ENCODE data around the gene PLAAT3.
"Not testable (repeated sequence)": the region's sequence is repeated elsewhere in the genome, so short reads cannot be mapped to it uniquely, and the experiment has no call there.

PLAAT3 gene

DNA sequence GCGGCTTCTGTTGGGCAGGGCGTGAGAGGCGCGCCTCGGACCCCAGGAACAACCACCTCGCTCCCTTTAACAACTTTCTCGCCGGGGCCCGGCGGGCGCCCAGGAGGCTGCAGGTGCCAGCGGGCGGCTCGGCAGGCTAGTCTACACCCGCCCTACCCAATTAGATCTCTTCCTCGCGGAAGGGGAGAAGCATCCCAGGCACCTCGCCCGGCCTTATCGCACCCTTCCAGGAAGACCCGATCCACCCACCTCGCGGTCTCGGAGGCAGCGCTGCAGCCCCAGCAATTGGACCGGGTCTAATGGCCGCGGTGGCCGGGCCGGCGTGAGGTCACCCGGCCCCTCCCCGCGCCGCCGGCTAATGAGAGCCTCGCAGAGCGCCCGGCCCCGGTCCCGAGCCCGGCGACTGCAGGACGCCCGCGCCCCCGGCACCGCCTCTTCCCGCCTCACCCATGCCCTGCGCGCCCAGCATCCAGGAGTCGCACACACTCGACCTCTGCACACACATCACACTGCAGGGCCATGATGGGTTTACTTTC is at the start of gene PLAAT3:
PLAAT3 (minus strand) TSS at position 298 of the 536 bp plus-strand sequence. CDS start 419 bp downstream, outside the sequence.
- DNase-seq (ENCODE audit: extremely low read depth, low read depth) = no peak
- peak within 1 kb of the TSS; percentile 40 for H3K4me3 ChIP-seq (replicated peaks; ENCODE audit: low read depth, low read length)
- TF ChIP-seq CTCF (IDR thresholded peaks at IDR 0.05; ENCODE audit: low read depth, low read length, missing control alignments) = no peak

- no peak for TF ChIP-seq CTCF (IDR thresholded peaks at IDR 0.05; ENCODE audit: low read depth, low read length, missing control alignments)
- no peak overlapping the region for H3K4me3 ChIP-seq (replicated peaks; ENCODE audit: low read depth, low read length)
- no peak for DNase-seq (ENCODE audit: extremely low read depth, low read depth)
Observed at GRCh38 chr11:63663809-63664208, 49.6 kb upstream of the PLAAT3 start.

GRCh38 chr11:63660972-63661371 is 46.7 kb upstream of the PLAAT3 start:
- no peak for DNase-seq (ENCODE audit: extremely low read depth, low read depth)
- no peak for TF ChIP-seq CTCF (IDR thresholded peaks at IDR 0.05; ENCODE audit: low read depth, low read length, missing control alignments)
- no peak overlapping the region for H3K4me3 ChIP-seq (replicated peaks; ENCODE audit: low read depth, low read length)

DNA sequence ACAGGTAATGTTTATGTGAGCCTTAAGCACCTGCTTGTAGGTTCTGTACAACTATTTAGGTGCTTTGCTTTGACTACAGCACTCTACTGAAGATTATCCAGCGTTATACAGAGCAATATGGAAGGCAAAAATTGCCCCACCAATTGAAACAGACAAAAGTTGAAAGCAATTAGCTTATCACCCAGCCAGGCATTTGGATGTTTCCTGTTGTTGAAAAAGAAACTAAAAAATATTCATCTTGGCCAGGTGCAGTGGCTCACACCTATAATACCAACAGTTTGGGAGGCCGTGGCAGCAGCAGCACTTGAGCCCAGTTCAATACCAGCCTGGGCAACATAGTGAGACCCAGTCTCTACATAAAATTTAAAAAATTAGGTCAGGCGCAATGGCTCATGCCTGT is 38.4 kb upstream of the PLAAT3 start:
- DNase-seq (ENCODE audit: extremely low read depth, low read depth) = no peak
- H3K4me3 ChIP-seq (replicated peaks; ENCODE audit: low read depth, low read length) = no peak overlapping the region
- TF ChIP-seq CTCF (IDR thresholded peaks at IDR 0.05; ENCODE audit: low read depth, low read length, missing control alignments) = no peak

GRCh38 chr11:63643205-63643604 is 29.0 kb upstream of the PLAAT3 start:
- no peak overlapping the region for H3K4me3 ChIP-seq (replicated peaks; ENCODE audit: low read depth, low read length)
- DNase-seq (ENCODE audit: extremely low read depth, low read depth) = no peak
- no peak for TF ChIP-seq CTCF (IDR thresholded peaks at IDR 0.05; ENCODE audit: low read depth, low read length, missing control alignments)

DNA sequence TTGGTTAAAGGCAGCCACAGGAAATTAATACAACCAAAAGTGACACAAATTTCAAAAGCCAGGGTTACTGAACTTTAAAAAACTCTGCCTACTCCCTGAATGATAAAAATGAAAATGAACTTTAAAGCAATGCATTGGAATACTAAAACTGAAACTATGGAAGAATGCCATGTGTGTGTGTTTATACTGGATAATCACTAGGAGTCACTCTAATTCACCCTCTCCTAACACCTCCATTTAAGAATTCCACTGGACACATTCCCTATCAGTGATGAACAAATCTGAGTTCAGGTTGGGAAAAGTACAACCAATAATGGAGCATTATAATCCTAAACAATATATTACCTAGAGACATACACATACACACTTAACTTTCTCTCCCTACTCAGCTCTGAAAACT is 27.5 kb upstream of the PLAAT3 start:
- no peak for TF ChIP-seq CTCF (IDR thresholded peaks at IDR 0.05; ENCODE audit: low read depth, low read length, missing control alignments)
- H3K4me3 ChIP-seq (replicated peaks; ENCODE audit: low read depth, low read length) = no peak overlapping the region
- DNase-seq (ENCODE audit: extremely low read depth, low read depth) = no peak

- no peak overlapping the region for H3K4me3 ChIP-seq (replicated peaks; ENCODE audit: low read depth, low read length)
- DNase-seq (ENCODE audit: extremely low read depth, low read depth) = no peak
- peak; percentile 5 for TF ChIP-seq CTCF (IDR thresholded peaks at IDR 0.05; ENCODE audit: low read depth, low read length, missing control alignments)
Observed at GRCh38 chr11:63639199-63639832, 25.1 kb upstream of the PLAAT3 start.

DNA sequence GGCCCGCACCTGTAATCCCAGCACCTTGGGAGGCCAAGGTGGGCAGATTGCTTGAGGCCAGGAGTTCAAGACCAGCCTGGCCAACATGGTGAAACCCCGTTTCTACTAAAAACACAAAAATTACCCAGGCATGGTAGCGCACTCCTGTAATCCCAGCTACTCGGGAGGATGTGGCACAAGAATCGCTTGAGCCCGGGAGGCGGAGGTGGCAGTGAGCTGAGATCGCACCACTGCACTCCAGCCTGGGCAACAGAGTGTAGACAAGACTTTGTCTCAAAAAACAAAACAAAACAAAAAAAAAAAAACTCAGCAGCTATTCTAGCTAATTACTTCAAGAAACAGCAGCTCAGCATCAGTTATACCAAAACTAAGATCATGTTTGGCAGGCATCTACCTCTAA is 24.2 kb upstream of the PLAAT3 start:
- not testable (repeated sequence) for DNase-seq (ENCODE audit: extremely low read depth, low read depth); H3K4me3 ChIP-seq (replicated peaks; ENCODE audit: low read depth, low read length)

Measured in HFF-Myc (cell line).